Measurements from ENCODE around the gene PRXL2C. TPM values are rescaled to one million over a fixed set of nuclear protein-coding genes. Genes with fewer than 3 reads are reported as not detected.
"Not testable (repeated sequence)": the region's sequence is repeated elsewhere in the genome, so short reads cannot be mapped to it uniquely, and the experiment has no call there.

PRXL2C gene
- 5.6 and 7.5 TPM in 2 replicates for total RNA-seq (ENCODE audit: low replicate concordance)
- long read RNA-seq, partial matches to known transcripts = 0 of 2 reads
- long read RNA-seq, other reads (novel, unspliced or antisense) = 0 of 2 reads

DNA sequence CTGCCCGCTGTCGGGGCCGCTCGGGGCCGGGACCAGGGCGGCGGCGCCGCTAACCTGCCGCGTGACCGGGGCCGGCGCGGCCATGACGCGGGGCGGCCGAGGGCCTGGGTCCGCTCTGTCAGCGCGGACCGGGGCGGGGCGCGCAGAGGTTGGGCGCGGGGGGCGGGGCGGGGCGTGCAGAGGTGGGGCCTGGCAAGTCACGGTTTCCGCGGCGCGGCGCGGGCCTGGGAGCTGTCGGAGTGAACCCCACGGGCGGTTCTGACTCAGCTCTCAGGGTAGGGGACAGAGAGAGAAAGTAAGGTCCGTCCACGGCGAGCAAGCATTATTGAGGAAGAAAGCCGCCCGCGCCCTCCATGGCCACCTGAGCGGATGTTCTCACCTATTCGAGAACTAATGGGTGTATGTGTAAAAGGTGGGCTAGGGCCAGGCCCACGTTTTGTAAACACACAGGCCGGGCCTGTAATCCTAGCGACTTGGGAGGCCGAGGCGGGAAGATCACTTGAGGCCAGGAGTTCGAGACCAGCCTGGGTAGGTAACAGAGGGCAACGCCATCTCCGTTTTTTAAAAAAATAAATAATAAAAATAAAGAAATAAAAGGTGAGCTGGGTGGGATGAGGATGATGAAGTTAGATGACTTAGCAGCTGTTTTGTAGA lies at the start of gene PRXL2C:
Gene PRXL2C (minus strand): TSS at position 120 of the 654 bp plus-strand sequence. CDS start 36 bp downstream, at position 84.
- Mint-ChIP-seq H3K36me3 (no peaks in the 10 kb centered on the region), H3K27me3 (peaks cover 9% of the 10 kb centered on the region), H3K27ac (peak within 1 kb of the TSS; percentile 94), H3K4me3 (peak within 1 kb of the TSS; percentile 91), H3K9me3 (no peaks in the 10 kb centered on the region), H3K4me1 (ENCODE audit: unreplicated experiment) (peaks cover 6% of the 10 kb centered on the region)
- no peak for TF ChIP-seq CTCF (conservative IDR thresholded peaks at IDR 0.05)
- DNase-seq (ENCODE audit: extremely low spot score, unreplicated experiment) = no peak

DNA sequence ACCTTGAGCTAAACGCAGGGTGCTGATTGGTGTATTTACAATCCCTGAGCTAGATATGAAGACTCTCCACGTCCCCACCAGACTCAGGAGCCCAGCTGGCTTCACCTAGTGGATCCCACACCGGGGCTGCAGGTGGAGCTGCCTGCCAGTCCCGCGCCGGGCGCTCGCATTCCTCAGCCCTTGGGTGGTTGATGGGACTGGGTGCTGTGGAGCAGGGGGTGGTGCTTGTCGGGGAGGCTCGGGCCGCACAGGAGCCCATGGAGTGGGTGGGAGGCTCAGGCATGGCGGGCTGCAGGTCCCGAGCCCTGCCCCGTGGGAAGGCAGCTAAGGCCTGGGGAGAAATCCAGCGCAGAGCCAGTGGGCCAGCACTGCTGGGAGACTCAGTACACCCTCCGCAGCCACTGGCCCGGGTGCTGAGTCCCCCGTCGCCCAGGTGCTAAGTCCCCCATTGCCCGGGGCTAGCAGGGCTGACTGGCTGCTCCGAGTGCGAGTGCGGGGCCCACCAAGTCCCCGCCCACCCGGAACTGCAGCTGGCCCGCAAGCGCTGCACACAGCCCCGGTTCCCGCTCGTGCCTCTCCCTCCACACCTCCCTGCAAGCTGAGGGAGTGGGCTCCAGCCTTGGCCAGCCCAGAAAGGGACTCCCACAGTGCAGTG lies 45.7 kb upstream of the PRXL2C start:
- peaks cover 20% of the 10 kb centered on the region for H3K9me3 Mint-ChIP-seq
- not testable (repeated sequence) for DNase-seq (ENCODE audit: extremely low spot score, unreplicated experiment); H3K36me3 Mint-ChIP-seq; H3K27ac Mint-ChIP-seq; H3K27me3 Mint-ChIP-seq; H3K4me1 Mint-ChIP-seq (ENCODE audit: unreplicated experiment); H3K4me3 Mint-ChIP-seq

GRCh38 chr9:96691326-96691725 lies 36.2 kb upstream of the PRXL2C start:
- Mint-ChIP-seq H3K4me1 (ENCODE audit: unreplicated experiment) (no peaks in the 10 kb centered on the region), H3K9me3 (peaks cover 10% of the 10 kb centered on the region), H3K4me3 (no peak overlapping the region), H3K36me3 (no peaks in the 10 kb centered on the region), H3K27me3 (peaks cover 3% of the 10 kb centered on the region), H3K27ac (no peak overlapping the region)
- no peak for DNase-seq (ENCODE audit: extremely low spot score, unreplicated experiment)
- no peak for TF ChIP-seq CTCF (conservative IDR thresholded peaks at IDR 0.05)

- H3K4me1 Mint-ChIP-seq (ENCODE audit: unreplicated experiment) = no peaks in the 10 kb centered on the region
- no peak for DNase-seq (ENCODE audit: extremely low spot score, unreplicated experiment)
- peaks cover 10% of the 10 kb centered on the region for H3K9me3 Mint-ChIP-seq
- no peak overlapping the region for H3K4me3 Mint-ChIP-seq
- H3K36me3 Mint-ChIP-seq = no peaks in the 10 kb centered on the region
- H3K27ac Mint-ChIP-seq = no peak overlapping the region
- H3K27me3 Mint-ChIP-seq = peaks cover 3% of the 10 kb centered on the region
- TF ChIP-seq CTCF (conservative IDR thresholded peaks at IDR 0.05) = no peak
Observed at GRCh38 chr9:96688745-96689464, 33.8 kb upstream of the PRXL2C start.

DNA sequence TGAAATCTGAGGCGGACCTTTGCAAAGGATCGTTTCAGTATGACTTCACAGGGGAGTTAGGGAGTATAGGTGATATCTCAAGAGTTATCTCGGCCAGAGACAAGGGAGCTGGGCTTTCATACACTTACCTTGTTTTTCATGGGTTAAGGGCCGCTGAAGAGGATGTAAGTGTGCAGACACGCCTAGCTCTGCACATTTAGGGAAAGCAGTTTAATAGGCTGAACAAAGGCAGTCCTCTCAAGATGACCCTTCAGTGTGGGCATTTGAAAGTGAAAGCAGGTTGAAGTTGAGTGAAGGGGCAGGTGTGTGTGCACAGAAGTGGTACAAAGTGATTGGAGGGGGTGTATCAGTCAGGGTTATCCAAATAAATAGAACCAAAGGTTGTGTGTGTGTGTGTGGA lies 33.1 kb upstream of the PRXL2C start:
- Mint-ChIP-seq H3K4me3 (peak overlapping the region; percentile 29), H3K27ac (no peak overlapping the region), H3K4me1 (ENCODE audit: unreplicated experiment) (no peaks in the 10 kb centered on the region), H3K27me3 (peaks cover 3% of the 10 kb centered on the region), H3K9me3 (peaks cover 10% of the 10 kb centered on the region), H3K36me3 (no peaks in the 10 kb centered on the region)
- TF ChIP-seq CTCF (conservative IDR thresholded peaks at IDR 0.05) = no peak
- no peak for DNase-seq (ENCODE audit: extremely low spot score, unreplicated experiment)

Data from type B pancreatic cell (in vitro differentiated cells).